Skeletal muscle tissue (tissue), 4 donors: ENCODE data around the gene HARS1. TPM values are rescaled to one million over a fixed set of nuclear protein-coding genes. Genes with fewer than 3 reads are reported as not detected.
A peak's percentile ranks its signal among the peaks of the same experiment; 100 is the strongest.

Experiments used
- H3K27ac ChIP-seq: one replicate; pipeline ENCODE4 v1.7.0; 2013; ENCODE audit warnings: mild to moderate bottlenecking, low read depth, low read length, inconsistent platforms
- H3K27me3 ChIP-seq, 3 donors: one replicate each; pipeline ENCODE4 v1.7.0; 2013; ENCODE audit warnings: low read length in 3 of 3; ENCODE audit not compliant: control insufficient read depth in 3 of 3, insufficient read depth in 3 of 3
- H3K36me3 ChIP-seq, 3 donors: one replicate each; pipeline ENCODE4 v1.7.0; 2013; ENCODE audit warnings: low read length in 3 of 3; ENCODE audit not compliant: control insufficient read depth in 3 of 3, insufficient read depth in 3 of 3
- H3K4me1 ChIP-seq, 3 donors: one replicate each; pipeline ENCODE4 v1.7.0; 2013; ENCODE audit warnings: low read length in 3 of 3, mild to moderate bottlenecking in 3 of 3; ENCODE audit not compliant: control insufficient read depth in 3 of 3, insufficient read depth in 3 of 3
- H3K4me3 ChIP-seq, 3 donors: one replicate each; pipeline ENCODE4 v1.7.0; 2013; ENCODE audit warnings: low read length in 3 of 3
- H3K9ac ChIP-seq, 3 donors: one replicate each; pipeline ENCODE4 v1.7.0; 2013; ENCODE audit warnings: low read length in 3 of 3, mild to moderate bottlenecking in 3 of 3, moderate library complexity in 2 of 3, low read depth in 1 of 3
- H3K9me3 ChIP-seq, 3 donors: one replicate each; pipeline ENCODE4 v1.7.0; 2013; ENCODE audit warnings: low read length in 3 of 3; ENCODE audit not compliant: control insufficient read depth in 3 of 3
- total RNA-seq: library from RNA; depleted of rRNA; stranded (reverse); fragments of >200 nt; gene quantifications from one replicate; pipeline ENCODE4 v1.2.3, GENCODE V29; 2014
- donor health status: Osteomylitis.

HARS1 gene
- total RNA-seq, 1 donor from 2014 or later = 40.2 TPM

- H3K4me1 ChIP-seq = peaks cover 23 to 32% (median 30%) of the 10 kb centered on the region in 3 donors
- H3K9ac ChIP-seq = no peak overlapping the region
- no peaks in the 10 kb centered on the region for H3K27me3 ChIP-seq
- H3K9me3 ChIP-seq = no peaks in the 10 kb centered on the region
- no peak overlapping the region for H3K27ac ChIP-seq
- no peaks in the 10 kb centered on the region for H3K36me3 ChIP-seq
- H3K4me3 ChIP-seq = no peak overlapping the region
Observed at GRCh38 chr5:140635291-140636257, 55.6 kb downstream of the HARS1 start.

DNA sequence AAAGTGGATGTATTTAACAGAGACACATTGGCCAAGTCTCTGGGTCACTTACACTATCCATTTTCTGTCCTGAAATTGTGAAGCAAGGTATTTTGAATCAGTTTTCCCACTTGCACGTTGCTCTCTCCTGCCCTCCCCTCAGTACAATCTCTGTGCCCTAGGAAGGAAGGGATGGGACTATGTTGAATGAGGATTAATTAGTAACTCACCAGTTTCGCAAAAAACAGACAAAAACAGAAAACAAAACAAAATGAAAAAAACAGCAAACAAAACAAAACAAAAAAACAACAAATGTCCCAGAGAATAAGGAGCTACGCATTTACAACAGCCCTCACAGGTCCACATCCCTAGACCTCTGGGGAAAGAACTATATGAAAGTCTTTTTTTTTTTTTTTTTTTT lies 57.1 kb downstream of the HARS1 start:
- H3K4me3 ChIP-seq = no peak overlapping the region

GRCh38 chr5:140633501-140633900 lies 57.7 kb downstream of the HARS1 start:
- Histone ChIP-seq H3K27ac (peak overlapping the region; percentile 76), H3K4me3 (peak overlapping the region; percentile 85 to 97 (median 92))

More for the DNA sequence above, 57.1 kb downstream of the HARS1 start:
- no peak overlapping the region for H3K9ac ChIP-seq
- no peaks in the 10 kb centered on the region for H3K9me3 ChIP-seq
- H3K36me3 ChIP-seq = no peaks in the 10 kb centered on the region
- peaks cover 23 to 25% (median 24%) of the 10 kb centered on the region in 3 donors for H3K4me1 ChIP-seq
- H3K27ac ChIP-seq = no peak overlapping the region
- H3K27me3 ChIP-seq = no peaks in the 10 kb centered on the region

DNA sequence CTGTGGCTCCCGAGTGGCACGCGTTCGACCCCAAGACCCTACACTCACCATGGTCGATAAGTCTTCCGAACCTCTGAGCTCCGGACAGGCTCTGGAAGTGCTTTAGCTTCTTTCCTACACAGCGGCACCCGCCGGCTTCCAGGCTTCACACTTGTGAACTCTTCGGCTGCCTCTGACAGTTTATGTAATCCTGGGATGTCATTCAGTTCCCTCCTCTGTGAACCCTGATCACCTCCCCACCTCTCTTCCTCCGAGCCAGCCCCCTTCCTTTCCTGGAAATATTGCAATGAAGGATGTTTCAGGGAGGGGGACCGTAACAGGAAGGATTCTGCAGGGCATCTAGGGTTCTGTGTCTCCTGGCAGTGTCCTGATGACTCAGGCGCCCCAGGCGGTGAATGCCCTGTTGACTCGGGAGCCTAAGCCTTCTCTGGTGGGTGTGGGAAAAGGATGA lies 58.1 kb downstream of the HARS1 start, which contains the start of gene CD14:
CD14 (minus strand) TSS at position 155 of the 451 bp plus-strand sequence; CDS start at position 51, 104 bp downstream.
- Histone ChIP-seq H3K27ac (peak within 1 kb of the TSS; percentile 76), H3K36me3 (no peaks in the 10 kb centered on the region), H3K4me3 (peak within 1 kb of the TSS; percentile 85 to 97 (median 92)), H3K27me3 (no peaks in the 10 kb centered on the region), H3K9ac (peak within 1 kb of the TSS; percentile 74 to 90 (median 86)), H3K9me3 (no peaks in the 10 kb centered on the region), H3K4me1 (peaks cover 19 to 20% (median 20%) of the 10 kb centered on the region in 3 donors)

More at GRCh38 chr5:140633501-140633900, 57.7 kb downstream of the HARS1 start:
- no peaks in the 10 kb centered on the region for H3K9me3 ChIP-seq
- peak overlapping the region; percentile 30 to 90 (median 74) for H3K9ac ChIP-seq
- peaks cover 20% of the 10 kb centered on the region in 3 donors for H3K4me1 ChIP-seq
- no peaks in the 10 kb centered on the region for H3K27me3 ChIP-seq
- no peaks in the 10 kb centered on the region for H3K36me3 ChIP-seq

- H3K9ac ChIP-seq = peak overlapping the region; percentile 74 to 90 (median 86)
Observed at GRCh38 chr5:140632366-140633020, 58.7 kb downstream of the HARS1 start.

GRCh38 chr5:140631831-140632365 lies 59.3 kb downstream of the HARS1 start:
- Histone ChIP-seq H3K9ac (peak overlapping the region; percentile 74 to 90 (median 86)), H3K27ac (peak overlapping the region; percentile 76), H3K27me3 (no peaks in the 10 kb centered on the region), H3K9me3 (no peaks in the 10 kb centered on the region), H3K4me1 (peaks cover 19 to 20% (median 20%) of the 10 kb centered on the region in 3 donors), H3K4me3 (peak overlapping the region; percentile 85 to 97 (median 92)), H3K36me3 (no peaks in the 10 kb centered on the region)

More at GRCh38 chr5:140632366-140633020, 58.7 kb downstream of the HARS1 start:
- peak overlapping the region; percentile 85 to 97 (median 92) for H3K4me3 ChIP-seq
- H3K27me3 ChIP-seq = no peaks in the 10 kb centered on the region
- peaks cover 19 to 20% (median 20%) of the 10 kb centered on the region in 3 donors for H3K4me1 ChIP-seq
- H3K27ac ChIP-seq = peak overlapping the region; percentile 76
- no peaks in the 10 kb centered on the region for H3K9me3 ChIP-seq
- H3K36me3 ChIP-seq = no peaks in the 10 kb centered on the region

- H3K36me3 ChIP-seq = no peaks in the 10 kb centered on the region
- no peaks in the 10 kb centered on the region for H3K27me3 ChIP-seq
- peak overlapping the region in 2 of 3 donors; percentile 27 to 90 for H3K9ac ChIP-seq
- peak overlapping the region; percentile 14 to 92 (median 85) for H3K4me3 ChIP-seq
- peaks cover 19 to 20% (median 20%) of the 10 kb centered on the region in 3 donors for H3K4me1 ChIP-seq
- H3K9me3 ChIP-seq = no peaks in the 10 kb centered on the region
- peak overlapping the region; percentile 76 for H3K27ac ChIP-seq
Observed at GRCh38 chr5:140631036-140631417, 60.1 kb downstream of the HARS1 start.

GRCh38 chr5:140630292-140631035 lies 60.7 kb downstream of the HARS1 start:
- Histone ChIP-seq H3K27ac (peak overlapping the region; percentile 76), H3K27me3 (no peaks in the 10 kb centered on the region), H3K9ac (peak overlapping the region in 2 of 3 donors; percentile 27 to 50), H3K4me1 (peaks cover 19 to 20% (median 20%) of the 10 kb centered on the region in 3 donors), H3K4me3 (peak overlapping the region; percentile 14 to 92 (median 36)), H3K36me3 (no peaks in the 10 kb centered on the region), H3K9me3 (no peaks in the 10 kb centered on the region)

DNA sequence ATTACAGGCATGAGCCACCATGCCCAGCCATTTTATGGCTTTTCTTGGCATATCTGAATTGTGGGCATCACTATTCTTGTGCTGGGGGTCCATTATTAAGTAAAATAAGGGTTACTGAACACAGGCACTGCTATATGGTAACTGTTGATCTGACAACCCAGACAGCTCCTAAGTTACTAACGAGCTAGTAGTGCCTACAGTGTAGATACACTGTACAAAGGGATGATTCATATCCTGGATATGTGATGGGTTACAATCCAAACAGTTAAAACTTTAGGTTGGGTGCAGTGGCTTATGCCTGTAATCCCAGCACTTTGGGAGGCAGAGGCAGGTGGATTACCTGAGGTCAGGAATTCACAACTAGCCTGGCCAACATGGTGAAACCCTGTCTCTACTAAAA lies 62.5 kb downstream of the HARS1 start:
- no peak overlapping the region for H3K9ac ChIP-seq
- no peaks in the 10 kb centered on the region for H3K9me3 ChIP-seq
- no peak overlapping the region for H3K4me3 ChIP-seq
- H3K4me1 ChIP-seq = peaks cover 19 to 20% (median 20%) of the 10 kb centered on the region in 3 donors
- no peak overlapping the region for H3K27ac ChIP-seq
- no peaks in the 10 kb centered on the region for H3K27me3 ChIP-seq
- no peaks in the 10 kb centered on the region for H3K36me3 ChIP-seq
